Right renal cortex interstitium (tissue), 3 donors: Measurements from ENCODE around the gene SLC36A1. TPM values are rescaled to one million over a fixed set of nuclear protein-coding genes. Genes with fewer than 3 reads are reported as not detected.

Experiments
- DNase-seq, 3 donors: peaks; one replicate each; pipeline ENCODE4 v3.0.0-alpha.2; 2013; ENCODE audit warnings: low read depth in 3 of 3, low spot score in 2 of 3
- polyA plus RNA-seq, 3 donors: library from polyadenylated mRNA; unstranded; fragments of 120-200 nt; gene quantifications; one replicate each; pipeline ENCODE4 v1.2.1, GENCODE V29; 2013; ENCODE audit not compliant: insufficient read length in 3 of 3

The SLC36A1 gene
- polyA plus RNA-seq, 3 donors: 6.8 to 8.7 (median 7.6) TPM

DNA sequence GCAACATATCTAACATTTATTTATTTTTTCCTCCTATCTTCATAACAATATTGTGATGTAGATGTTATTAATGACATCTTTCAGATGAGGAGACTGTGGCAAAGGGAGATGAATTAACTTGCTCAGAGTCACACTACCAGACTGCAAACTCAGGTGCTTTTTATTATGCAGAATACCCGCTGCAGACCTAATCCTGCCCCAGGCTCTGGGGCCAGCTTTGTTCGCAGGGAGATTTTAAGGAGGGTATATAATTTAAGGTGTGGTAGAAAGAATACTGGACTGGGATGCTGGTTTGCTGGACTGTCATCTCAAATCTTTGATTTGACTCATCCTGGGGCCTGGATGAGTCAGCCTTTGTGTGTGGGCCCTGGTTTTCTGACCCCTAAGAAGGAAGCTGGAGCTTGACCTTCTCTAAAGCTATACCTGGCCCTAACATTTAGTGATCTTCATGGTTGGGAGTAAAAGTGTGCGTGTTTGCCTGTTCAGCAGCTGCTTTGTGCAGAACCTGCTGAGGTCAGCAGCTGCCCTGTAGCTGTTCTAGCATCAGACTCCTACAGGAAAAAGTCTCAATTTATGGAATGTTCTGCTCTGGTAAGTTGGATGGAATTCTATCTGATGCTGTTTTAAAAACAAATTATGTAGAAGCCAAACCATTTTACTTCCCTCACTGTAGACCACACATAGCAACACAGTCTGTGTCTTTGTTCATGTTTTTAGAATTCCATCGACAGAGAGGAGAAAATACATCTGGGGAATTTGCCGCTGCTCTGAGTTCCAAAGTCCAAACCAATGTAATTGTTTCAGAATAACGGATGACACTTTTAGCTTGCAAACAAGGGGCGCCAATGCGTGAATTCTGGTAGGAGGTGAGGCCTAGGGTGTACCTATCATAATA is 4.5 kb downstream of the SLC36A1 start:
- DNase-seq: no peak

- no peak for DNase-seq
Measured at GRCh38 chr5:151454166-151454565, 6.8 kb downstream of the SLC36A1 start.

DNA sequence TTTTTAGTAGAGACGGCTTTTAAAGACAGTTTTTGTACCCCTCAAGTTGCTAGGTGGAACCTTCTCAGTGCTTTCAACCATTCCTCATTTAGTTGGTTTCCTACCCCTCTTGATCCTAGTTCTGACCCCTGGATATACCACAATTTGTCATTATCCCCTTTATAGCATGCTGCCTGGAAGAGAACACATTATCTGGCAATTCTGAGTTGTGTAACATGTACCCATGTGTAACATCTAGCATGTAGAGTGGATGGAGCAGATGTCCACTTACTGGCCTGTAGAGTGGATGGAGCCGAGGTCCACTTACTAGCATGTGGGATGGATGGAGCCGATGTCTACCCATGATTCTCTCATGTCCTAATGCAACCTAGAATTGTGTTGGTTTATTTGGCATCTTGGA is 7.5 kb downstream of the SLC36A1 start:
- no peak for DNase-seq

GRCh38 chr5:151456321-151456940 is 9.0 kb downstream of the SLC36A1 start:
- no peak for DNase-seq

- DNase-seq: no peak
Measured at GRCh38 chr5:151458314-151458713, 10.9 kb downstream of the SLC36A1 start.

DNA sequence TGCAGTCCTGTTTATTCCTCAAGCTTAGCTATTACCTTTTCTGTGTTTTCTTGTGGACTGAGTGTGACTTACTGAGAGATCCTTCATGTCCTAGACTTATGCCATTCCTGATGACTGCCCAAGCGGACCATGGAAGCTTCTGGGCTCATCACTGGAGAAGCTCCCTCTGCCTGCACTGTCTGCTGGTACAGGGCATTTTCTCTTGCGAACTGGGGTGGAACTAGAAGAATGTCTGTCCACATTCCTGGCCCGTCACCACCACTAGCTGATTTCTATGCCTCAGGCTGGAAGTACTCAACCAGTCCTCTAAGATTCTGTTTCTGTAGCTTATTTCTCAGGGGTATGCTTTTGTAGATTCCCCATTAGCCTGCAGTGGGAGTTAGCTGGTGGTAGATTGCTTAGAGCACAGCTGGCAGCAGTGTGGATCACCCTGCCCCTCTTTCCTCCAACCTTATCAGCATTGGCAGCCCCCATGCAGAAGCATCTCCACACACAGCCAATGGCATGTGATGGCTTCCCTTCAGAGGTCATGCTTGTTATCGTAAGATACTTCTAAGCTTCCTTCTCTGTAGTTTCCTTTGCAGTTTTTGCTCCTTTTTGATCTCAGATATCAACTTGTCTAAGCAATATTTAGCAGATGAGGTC is 12.4 kb downstream of the SLC36A1 start:
- DNase-seq: no peak

DNA sequence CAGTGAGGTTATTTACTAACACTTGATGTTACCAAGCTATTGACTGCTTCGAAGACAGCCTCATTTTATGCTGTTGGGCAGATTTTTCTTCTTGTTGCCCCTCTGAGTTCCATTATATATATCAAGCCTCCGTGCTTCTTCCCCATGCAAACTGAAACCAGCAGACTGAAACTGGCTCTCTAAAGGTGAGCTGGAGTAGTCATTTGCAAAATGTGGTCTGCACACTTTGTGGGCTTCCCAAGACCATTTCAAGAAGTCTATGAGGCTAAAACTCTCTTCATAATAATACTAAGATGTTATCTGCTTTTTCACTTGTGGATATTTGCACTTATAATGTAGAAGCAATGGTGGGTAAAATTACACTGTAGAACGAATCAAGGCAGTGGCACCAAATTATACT is 13.9 kb downstream of the SLC36A1 start:
- no peak for DNase-seq

GRCh38 chr5:151463137-151464029 is 16.0 kb downstream of the SLC36A1 start:
- DNase-seq: no peak

- no peak for DNase-seq
Measured at GRCh38 chr5:151464101-151464500, 16.7 kb downstream of the SLC36A1 start.

DNA sequence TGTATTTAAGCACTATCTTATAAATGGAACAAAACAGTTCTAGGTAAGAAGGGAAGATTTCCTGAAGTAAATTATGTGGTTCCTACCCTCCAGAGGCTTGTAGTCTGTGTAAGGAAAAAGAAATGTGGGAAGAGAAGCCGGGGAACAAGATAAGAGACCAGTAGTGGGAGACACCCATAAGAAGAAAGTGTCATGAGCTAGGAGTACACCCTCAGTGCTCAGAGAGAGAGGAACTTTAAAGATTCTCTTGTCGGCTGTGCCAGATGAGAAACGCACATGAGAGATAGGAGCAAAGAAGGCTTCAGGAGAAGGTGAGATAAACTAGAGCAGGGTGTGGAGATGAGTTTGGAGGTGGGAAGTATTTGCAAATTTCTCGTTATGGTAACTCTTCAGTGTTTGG is 18.1 kb downstream of the SLC36A1 start:
- DNase-seq: no peak

GRCh38 chr5:151467576-151467975 is 20.2 kb downstream of the SLC36A1 start:
- no peak for DNase-seq

DNA sequence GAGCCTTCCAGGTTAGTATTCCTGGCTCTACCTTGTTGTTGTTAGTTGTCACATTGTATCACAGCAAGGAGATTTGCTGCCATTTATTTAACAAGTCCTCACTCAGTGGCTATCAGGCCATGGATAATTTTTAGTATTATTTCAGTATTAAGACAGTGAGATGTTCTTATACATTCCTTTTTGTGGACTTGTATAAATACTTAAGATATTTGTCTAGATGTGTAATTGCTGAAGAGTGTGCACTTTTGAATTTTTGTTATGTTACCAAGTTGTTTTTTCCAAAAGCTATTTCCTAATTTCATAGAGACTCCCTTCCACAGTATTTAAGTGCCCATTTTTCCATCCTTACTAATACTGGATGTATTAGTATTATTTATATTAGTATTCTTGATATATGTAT is 22.0 kb downstream of the SLC36A1 start:
- DNase-seq: no peak

GRCh38 chr5:151469992-151470391 is 22.6 kb downstream of the SLC36A1 start:
- DNase-seq: no peak

DNA sequence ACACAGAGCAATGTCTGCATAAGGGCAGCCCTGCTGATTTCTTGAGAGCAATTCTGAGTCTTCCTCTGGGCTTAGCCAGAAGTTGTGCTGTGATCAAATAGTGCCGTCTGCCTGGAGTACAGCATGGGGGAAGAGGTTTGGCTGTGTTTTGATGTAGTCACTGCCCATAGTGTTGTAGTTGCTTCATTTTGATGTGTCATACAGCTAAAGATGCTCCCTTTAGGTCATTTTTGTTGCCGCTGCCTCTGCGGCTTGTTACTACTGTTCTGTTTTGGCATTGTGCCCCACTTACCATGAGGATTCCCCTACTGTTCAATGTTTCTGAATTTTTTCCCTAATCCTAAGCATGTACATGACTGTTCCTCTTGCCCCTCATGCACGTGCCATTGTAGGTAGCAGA is 23.0 kb downstream of the SLC36A1 start:
- no peak for DNase-seq

DNA sequence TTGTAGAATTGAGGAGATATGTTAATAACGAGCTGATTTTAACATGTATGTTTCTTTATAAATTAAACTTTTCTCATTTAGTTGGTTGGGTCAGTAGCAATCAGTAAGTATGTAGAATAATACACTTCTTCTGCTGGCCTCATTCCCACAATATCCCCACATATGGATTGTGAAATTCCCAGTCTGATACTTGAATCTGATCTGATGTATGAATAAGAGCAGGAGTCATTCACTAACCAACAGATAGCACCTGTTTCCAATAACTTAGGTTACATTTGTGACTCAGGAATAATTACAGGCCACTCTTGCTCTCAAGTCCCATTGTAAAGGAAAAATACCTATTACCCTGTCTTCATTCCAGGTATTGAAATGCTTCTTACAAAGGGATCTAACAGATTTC is 23.9 kb downstream of the SLC36A1 start:
- no peak for DNase-seq

DNA sequence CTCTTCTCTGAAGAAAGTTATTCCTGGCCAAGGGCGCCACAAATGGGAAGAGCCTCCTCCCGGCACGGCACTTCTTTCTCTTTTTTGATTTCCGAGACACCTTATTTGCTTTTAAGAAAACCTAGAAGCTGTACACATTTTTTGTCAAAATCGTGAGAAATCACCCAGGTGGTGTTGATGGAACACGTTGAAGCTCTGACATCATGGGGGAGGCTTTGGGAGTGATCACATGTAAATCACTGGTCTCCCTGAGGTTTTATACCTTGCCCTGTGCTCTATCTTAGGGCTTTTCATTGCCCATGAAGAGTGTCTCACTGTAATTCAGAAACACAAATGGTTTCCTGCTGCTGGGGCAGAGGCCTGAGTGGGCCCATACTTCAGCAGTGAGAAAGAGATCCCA is 27.4 kb downstream of the SLC36A1 start:
- DNase-seq: no peak

GRCh38 chr5:151475388-151475787 is 28.0 kb downstream of the SLC36A1 start:
- DNase-seq: no peak

DNA sequence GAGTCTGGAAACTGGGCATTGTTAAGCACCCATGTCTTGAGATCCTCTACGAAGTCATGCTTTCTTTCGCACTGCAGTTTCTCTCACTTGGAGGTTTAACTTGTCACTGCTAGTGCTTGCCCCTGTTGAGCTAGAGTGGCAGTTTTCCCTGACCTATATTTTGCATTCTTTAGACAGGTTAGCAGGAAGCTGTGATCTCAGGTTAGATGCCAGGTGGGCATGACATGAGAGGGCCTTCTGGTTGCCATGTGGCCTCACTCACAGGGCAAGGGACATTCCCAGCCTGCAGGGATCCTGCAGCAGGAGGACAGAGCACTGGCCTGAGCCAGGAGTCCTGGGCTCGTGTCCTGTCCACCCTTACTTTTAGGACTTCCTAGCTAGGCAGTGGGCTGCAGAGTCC is 28.6 kb downstream of the SLC36A1 start:
- DNase-seq: no peak

DNA sequence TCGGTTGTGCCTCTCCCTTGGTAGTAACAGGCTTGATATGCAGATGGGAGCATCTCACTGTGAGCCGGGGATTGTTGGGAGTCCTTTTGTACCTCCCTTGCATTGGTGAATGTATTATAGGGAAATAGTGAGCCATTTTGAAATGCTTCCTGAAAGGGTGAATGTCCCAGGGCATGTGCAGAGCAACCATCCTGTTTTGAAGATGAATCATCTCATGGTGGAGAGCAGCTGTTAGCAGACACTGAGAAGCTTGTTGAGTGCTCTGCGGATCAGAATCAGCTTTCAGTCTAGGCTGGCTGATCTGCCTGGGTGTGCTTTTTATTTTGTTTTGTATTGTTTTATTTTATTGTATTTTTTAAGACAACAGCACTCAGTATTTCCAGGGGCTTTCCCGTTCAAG is 29.7 kb downstream of the SLC36A1 start:
- no peak for DNase-seq

DNA sequence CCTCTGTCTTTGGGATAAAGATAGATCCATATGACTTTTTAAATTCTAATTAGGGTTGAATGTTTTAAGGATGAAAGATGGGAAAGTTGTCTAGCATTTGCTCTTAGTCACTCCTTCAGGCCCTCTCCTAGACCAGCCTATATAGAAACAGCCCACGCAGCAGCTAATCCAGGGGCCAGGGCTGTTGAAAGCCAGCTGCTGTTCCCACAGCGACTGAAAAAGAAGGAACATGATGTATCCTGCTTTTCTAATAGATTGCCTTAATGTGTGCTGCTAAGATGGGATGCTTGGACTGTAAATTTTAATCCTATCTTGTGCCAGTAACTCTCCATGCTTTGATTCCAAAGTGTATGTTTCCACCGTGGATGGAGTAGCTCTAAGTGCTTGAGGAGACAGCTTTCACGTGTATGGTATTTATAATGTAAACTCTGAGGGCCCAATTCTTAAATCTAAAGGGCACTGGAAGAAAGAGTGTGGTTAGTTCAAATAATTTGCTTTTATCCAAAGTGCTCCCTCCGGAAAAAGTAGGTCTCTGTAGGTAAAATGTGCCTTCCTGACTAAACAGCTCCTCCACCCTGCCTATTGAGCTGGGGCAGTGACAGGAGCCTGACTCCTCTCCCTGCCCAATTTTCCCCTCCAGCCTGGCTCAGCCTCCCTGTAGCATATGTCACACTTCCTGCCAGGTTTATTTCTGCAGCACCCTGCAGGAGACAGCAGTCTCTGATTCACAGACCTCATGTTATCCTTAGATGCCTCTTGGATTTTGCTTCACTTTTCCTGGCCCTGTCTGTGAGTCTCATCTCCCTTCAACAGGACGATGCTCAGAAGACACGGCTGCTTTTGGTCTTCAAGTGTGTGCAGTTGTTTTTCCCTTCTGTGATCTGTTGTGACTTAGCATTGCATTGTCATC is 33.2 kb downstream of the SLC36A1 start:
- no peak for DNase-seq
